ENCODE data around the gene SLC12A9.

The SLC12A9 gene

DNA sequence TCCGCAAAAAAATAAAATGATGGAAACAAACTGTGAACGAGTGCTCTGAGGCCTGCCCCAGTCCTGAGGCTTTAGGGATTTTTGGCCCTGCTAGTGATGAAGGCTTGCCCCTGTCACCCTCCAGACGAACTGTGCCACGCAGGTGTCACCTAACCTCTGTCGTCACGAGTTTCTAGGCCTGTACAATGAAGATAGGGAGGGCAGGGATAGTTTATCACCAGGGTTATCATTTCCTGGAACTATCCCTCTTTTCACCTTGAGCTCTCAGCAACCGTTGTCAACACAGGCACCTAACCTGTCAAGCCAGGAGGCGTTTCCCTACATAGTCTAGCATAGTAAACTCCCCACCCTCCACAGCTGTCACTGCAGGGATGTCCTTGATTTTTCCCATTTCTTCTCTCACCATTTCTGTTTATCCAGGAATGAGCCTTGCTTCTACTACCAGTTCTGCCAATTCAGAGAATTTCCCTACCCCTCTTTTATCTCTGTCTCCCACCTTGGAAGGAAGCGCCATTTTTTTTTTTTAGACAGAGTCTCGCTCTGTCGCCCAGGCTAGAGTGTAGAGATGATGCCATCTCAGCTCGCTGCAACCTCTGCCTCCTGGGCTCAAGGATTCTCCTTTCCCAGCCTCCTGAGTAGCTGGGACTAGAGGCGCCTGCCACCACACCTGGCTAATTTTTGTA, 45.4 kb downstream of the SLC12A9 start:
- no peak for FAIRE-seq

GRCh38 chr7:100899432-100899831, 46.9 kb downstream of the SLC12A9 start:
- no peak for FAIRE-seq

- FAIRE-seq, result no peak
Measured at GRCh38 chr7:100900978-100901377, 48.5 kb downstream of the SLC12A9 start.

GRCh38 chr7:100901921-100902332, 49.4 kb downstream of the SLC12A9 start:
- no peak for FAIRE-seq

- no peak for FAIRE-seq
Measured at GRCh38 chr7:100902638-100903037, 50.1 kb downstream of the SLC12A9 start.

DNA sequence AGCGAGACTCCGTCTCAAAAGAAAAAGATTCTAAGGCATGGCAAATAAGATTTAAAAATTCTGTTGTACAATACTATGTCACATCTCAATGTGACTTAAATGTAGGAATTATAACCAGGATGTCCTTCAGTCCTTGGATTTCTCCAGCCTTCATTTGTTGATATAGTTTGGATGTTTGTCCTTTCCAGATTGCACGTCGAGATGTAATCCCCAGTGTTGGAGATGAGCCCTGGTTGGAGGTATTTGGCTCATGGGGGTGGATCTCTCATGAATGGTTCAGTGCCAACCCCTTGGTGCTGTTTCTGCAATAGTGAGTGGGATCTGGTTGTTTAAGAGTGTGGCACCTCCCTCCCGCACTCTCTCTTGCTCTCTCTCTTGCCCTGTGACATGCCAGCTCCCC, 56.0 kb downstream of the SLC12A9 start:
- no peak for FAIRE-seq

DNA sequence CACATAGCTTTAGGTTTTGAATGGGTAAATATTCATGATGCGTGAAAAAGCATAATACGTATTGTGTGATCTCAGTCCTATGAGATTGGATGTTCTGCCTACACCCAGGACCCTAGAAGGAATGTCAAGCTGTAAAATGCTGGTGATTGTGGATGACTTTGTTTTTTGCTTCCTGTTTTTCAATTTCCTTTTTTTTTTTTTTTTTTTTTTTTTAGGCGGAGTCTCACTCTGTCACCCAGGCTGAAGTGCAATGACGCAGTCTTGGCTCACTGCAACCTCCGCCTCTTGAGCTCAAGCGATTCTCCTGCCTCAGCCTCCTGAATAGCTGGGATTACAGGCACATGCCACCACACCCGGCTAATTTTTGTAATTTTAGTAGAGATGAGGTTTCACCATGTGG, 57.9 kb downstream of the SLC12A9 start:
- FAIRE-seq, result peak; percentile 28

- no peak for FAIRE-seq
Measured at GRCh38 chr7:100911484-100911883, 59.0 kb downstream of the SLC12A9 start.

GRCh38 chr7:100914208-100914878, 61.8 kb downstream of the SLC12A9 start:
- FAIRE-seq, result no peak

DNA sequence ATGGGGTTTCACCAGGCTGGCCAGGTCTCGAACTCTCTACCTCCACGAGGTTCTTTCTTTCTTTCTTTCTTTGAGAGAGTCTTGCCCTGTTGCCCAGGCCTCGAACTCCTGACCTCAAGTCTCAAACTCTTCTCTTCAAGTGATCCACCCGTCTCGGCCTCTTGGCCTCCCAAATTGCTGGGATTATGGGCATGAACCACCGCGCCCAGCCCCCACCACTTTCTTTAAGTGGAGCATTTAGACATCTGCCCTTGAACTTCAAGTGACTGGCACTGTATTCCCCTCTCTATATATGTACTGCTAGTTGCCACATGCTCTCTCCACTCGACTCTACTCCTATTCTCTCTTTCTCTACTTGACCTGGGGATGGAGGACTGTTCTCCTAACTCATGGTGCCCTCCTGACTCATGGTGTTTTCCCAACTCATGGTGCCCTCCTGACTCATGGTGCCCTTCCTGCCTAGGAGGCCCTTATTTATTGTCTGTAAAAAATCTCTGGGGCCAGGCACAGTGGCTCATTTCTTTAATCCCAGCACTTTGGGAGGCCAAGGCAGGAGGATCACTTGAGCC, 62.5 kb downstream of the SLC12A9 start:
- no peak for FAIRE-seq
